22Rv1 (cell line): ENCODE data around the gene CDRT4.

ENCODE experiments used
- ZFX ChIP-seq: fragments of 450-650 bp; IDR thresholded peaks from 2 replicates; pipeline ENCODE4 v1.6.1; 2017; ENCODE audit warnings: antibody characterized with exemption, borderline replicate concordance
- TF ChIP-seq, protein P1 (sequence below): fragments of 450-650 bp; IDR thresholded peaks from 2 replicates; pipeline ENCODE4 v1.5.1; 2017; ENCODE audit warnings: mild to moderate bottlenecking

GRCh38 chr17:15413101-15413771 lies 54.2 kb downstream of the CDRT4 start:
- TF ChIP-seq, protein P1, sequence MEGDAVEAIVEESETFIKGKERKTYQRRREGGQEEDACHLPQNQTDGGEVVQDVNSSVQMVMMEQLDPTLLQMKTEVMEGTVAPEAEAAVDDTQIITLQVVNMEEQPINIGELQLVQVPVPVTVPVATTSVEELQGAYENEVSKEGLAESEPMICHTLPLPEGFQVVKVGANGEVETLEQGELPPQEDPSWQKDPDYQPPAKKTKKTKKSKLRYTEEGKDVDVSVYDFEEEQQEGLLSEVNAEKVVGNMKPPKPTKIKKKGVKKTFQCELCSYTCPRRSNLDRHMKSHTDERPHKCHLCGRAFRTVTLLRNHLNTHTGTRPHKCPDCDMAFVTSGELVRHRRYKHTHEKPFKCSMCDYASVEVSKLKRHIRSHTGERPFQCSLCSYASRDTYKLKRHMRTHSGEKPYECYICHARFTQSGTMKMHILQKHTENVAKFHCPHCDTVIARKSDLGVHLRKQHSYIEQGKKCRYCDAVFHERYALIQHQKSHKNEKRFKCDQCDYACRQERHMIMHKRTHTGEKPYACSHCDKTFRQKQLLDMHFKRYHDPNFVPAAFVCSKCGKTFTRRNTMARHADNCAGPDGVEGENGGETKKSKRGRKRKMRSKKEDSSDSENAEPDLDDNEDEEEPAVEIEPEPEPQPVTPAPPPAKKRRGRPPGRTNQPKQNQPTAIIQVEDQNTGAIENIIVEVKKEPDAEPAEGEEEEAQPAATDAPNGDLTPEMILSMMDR, result no peak
- TF ChIP-seq ZFX, result no peak
